HEK293 (cell line): ENCODE results near the gene CCDC78.

ENCODE experiments used
- GFI1B ChIP-seq: fragments of 450-650 bp; formaldehyde crosslinking; IDR thresholded peaks from 2 replicates; pipeline ENCODE4 v1.5.1; 2016; ENCODE audit warnings: missing biosample characterization, missing genetic modification characterization
- GLI4 ChIP-seq: fragments of 450-650 bp; formaldehyde crosslinking; IDR thresholded peaks from 2 replicates; pipeline ENCODE4 v1.5.1; 2016; ENCODE audit warnings: missing biosample characterization, missing genetic modification characterization
- HIC1 ChIP-seq: fragments of 450-650 bp; formaldehyde crosslinking; IDR thresholded peaks from 2 replicates; pipeline ENCODE4 v1.5.1; 2016; ENCODE audit warnings: missing biosample characterization, missing genetic modification characterization
- INSM2 ChIP-seq: fragments of 450-650 bp; formaldehyde crosslinking; IDR thresholded peaks from 2 replicates; pipeline ENCODE4 v1.5.1; 2016; ENCODE audit warnings: missing biosample characterization, missing genetic modification characterization
- KLF16 ChIP-seq: fragments of 450-650 bp; formaldehyde crosslinking; IDR thresholded peaks from 2 replicates; pipeline ENCODE4 v1.5.1; 2017; ENCODE audit warnings: missing biosample characterization, missing genetic modification characterization
- PRDM10 ChIP-seq: fragments of 450-650 bp; formaldehyde crosslinking; IDR thresholded peaks from 2 replicates; pipeline ENCODE4 v1.5.1; 2016; ENCODE audit warnings: missing biosample characterization, missing genetic modification characterization
- PRDM6 ChIP-seq: fragments of 450-650 bp; formaldehyde crosslinking; IDR thresholded peaks from 2 replicates; pipeline ENCODE4 v1.5.1; 2017; ENCODE audit warnings: missing biosample characterization, missing genetic modification characterization
- ZBTB1 ChIP-seq: fragments of 450-650 bp; formaldehyde crosslinking; IDR thresholded peaks from 2 replicates; pipeline ENCODE4 v1.5.1; 2016; ENCODE audit warnings: missing biosample characterization, missing genetic modification characterization
- ZBTB7A ChIP-seq: fragments of 450-650 bp; formaldehyde crosslinking; IDR thresholded peaks from 2 replicates; pipeline ENCODE4 v1.5.1; 2016; ENCODE audit warnings: low read depth, missing biosample characterization, missing genetic modification characterization
- ZNF155 ChIP-seq: fragments of 450-650 bp; formaldehyde crosslinking; IDR thresholded peaks from 2 replicates; pipeline ENCODE4 v1.5.1; 2016; ENCODE audit warnings: missing biosample characterization, missing genetic modification characterization
- ZNF157 ChIP-seq: fragments of 450-650 bp; formaldehyde crosslinking; IDR thresholded peaks from 2 replicates; pipeline ENCODE4 v1.5.1; 2016; ENCODE audit warnings: missing biosample characterization, missing genetic modification characterization
- ZNF174 ChIP-seq: fragments of 450-650 bp; formaldehyde crosslinking; IDR thresholded peaks from 2 replicates; pipeline ENCODE4 v1.5.0; 2017; ENCODE audit warnings: missing biosample characterization, mild to moderate bottlenecking, missing genetic modification characterization
- ZNF19 ChIP-seq: fragments of 450-650 bp; formaldehyde crosslinking; IDR thresholded peaks from 2 replicates; pipeline ENCODE4; 2016; ENCODE audit warnings: missing biosample characterization, missing genetic modification characterization, low read depth
- ZNF202 ChIP-seq: fragments of 450-650 bp; formaldehyde crosslinking; IDR thresholded peaks from 2 replicates; pipeline ENCODE4 v1.5.1; 2016; ENCODE audit warnings: missing biosample characterization, missing genetic modification characterization, borderline replicate concordance
- ZNF223 ChIP-seq: fragments of 450-650 bp; formaldehyde crosslinking; IDR thresholded peaks from 2 replicates; pipeline ENCODE4 v1.5.1; 2016; ENCODE audit warnings: missing biosample characterization, missing genetic modification characterization
- ZNF239 ChIP-seq: fragments of 450-650 bp; formaldehyde crosslinking; IDR thresholded peaks from 2 replicates; pipeline ENCODE4 v1.5.1; 2016; ENCODE audit warnings: missing biosample characterization, missing genetic modification characterization
- ZNF366 ChIP-seq: fragments of 450-650 bp; formaldehyde crosslinking; conservative IDR thresholded peaks from 2 replicates; pipeline ENCODE4 v1.5.1; 2016; ENCODE audit warnings: missing biosample characterization, missing genetic modification characterization
- ZNF391 ChIP-seq: fragments of 450-650 bp; formaldehyde crosslinking; IDR thresholded peaks from 2 replicates; pipeline ENCODE4 v1.5.1; 2016; ENCODE audit warnings: low read depth, missing biosample characterization, missing genetic modification characterization, borderline replicate concordance
- ZNF488 ChIP-seq: fragments of 450-650 bp; formaldehyde crosslinking; IDR thresholded peaks from 2 replicates; pipeline ENCODE4 v1.5.1; 2016; ENCODE audit warnings: missing biosample characterization, missing genetic modification characterization
- ZNF501 ChIP-seq: fragments of 450-650 bp; formaldehyde crosslinking; IDR thresholded peaks from 2 replicates; pipeline ENCODE4 v1.5.1; 2016; ENCODE audit warnings: missing biosample characterization, missing genetic modification characterization
- ZNF521 ChIP-seq: fragments of 450-650 bp; formaldehyde crosslinking; IDR thresholded peaks from 2 replicates; pipeline ENCODE4 v1.5.1; 2017; ENCODE audit warnings: missing biosample characterization, mild to moderate bottlenecking, missing genetic modification characterization
- ZNF529 ChIP-seq: fragments of 450-650 bp; formaldehyde crosslinking; IDR thresholded peaks from 2 replicates; pipeline ENCODE4 v1.5.1; 2017; ENCODE audit warnings: missing genetic modification characterization, missing biosample characterization; ENCODE audit not compliant: insufficient replicate concordance
- ZNF701 ChIP-seq: fragments of 450-650 bp; formaldehyde crosslinking; IDR thresholded peaks from 2 replicates; pipeline ENCODE4 v1.5.1; 2016; ENCODE audit warnings: missing biosample characterization, missing genetic modification characterization
- ZNF704 ChIP-seq: fragments of 450-650 bp; formaldehyde crosslinking; IDR thresholded peaks from 2 replicates; pipeline ENCODE4 v1.5.1; 2016; ENCODE audit warnings: missing biosample characterization, missing genetic modification characterization
- ZSCAN16 ChIP-seq: fragments of 450-650 bp; formaldehyde crosslinking; IDR thresholded peaks from 2 replicates; pipeline ENCODE4 v1.5.1; 2016; ENCODE audit warnings: missing biosample characterization, missing genetic modification characterization
- ZSCAN23 ChIP-seq: fragments of 450-650 bp; formaldehyde crosslinking; IDR thresholded peaks from 2 replicates; pipeline ENCODE4 v1.5.1; 2016; ENCODE audit warnings: missing biosample characterization, missing genetic modification characterization

Gene CCDC78

GRCh38 chr16:682493-683395 lies 43.5 kb downstream of the CCDC78 start (continued):
- TF ChIP-seq ZNF155 (tag by site-specific recombination) (no peak), ZNF521 (no peak), ZNF701 (tag by site-specific recombination) (no peak), GLI4 (tag by site-specific recombination) (0 out of 2 replicates have a peak, but pooled peaks have one; percentile 23), ZNF157 (tag by site-specific recombination) (no peak), PRDM10 (tag by site-specific recombination) (peak; percentile 91), ZNF223 (no peak), ZSCAN23 (tag by site-specific recombination) (0 out of 2 replicates have a peak, but pooled peaks have one; percentile 17), PRDM6 (tag by site-specific recombination) (no peak), GFI1B (tag by site-specific recombination) (no peak), ZNF19 (tag by site-specific recombination) (no peak), KLF16 (no peak), ZNF174 (no peak), ZNF391 (tag by site-specific recombination) (peak; percentile 62; the same call in 1 of the 2 replicates), ZNF239 (0 out of 2 replicates have a peak, but pooled peaks have one; percentile 62), INSM2 (no peak), ZNF202 (tag by site-specific recombination) (no peak), ZNF501 (no peak; the same call in 1 of the 2 replicates), ZNF529 (no peak), HIC1 (tag by site-specific recombination) (peak; percentile 96), ZNF366 (tag by site-specific recombination) (no peak), ZNF704 (tag by site-specific recombination) (no peak), ZBTB7A (tag by site-specific recombination) (peak; percentile 73; the same call in 1 of the 2 replicates), ZNF488 (tag by site-specific recombination) (no peak), ZBTB1 (0 out of 2 replicates have a peak, but pooled peaks have one; percentile 16), ZSCAN16 (tag by site-specific recombination) (no peak)
